ENCODE data around the gene FRMPD1.
A peak's percentile ranks its signal among the peaks of the same experiment; 100 is the strongest.

FRMPD1 gene

GRCh38 chr9:37769995-37770394 is 119.2 kb downstream of the FRMPD1 start:
- H3K27ac ChIP-seq: no peak overlapping the region
- no peak overlapping the region for H3K4me3 ChIP-seq
- TF ChIP-seq CTCF (IDR thresholded peaks at IDR 0.05): no peak
- no peak for DNase-seq (ENCODE audit: low spot score)

GRCh38 chr9:37775216-37775919 is 124.6 kb downstream of the FRMPD1 start:
- H3K4me3 ChIP-seq: no peak overlapping the region
- no peak for TF ChIP-seq CTCF (IDR thresholded peaks at IDR 0.05)
- DNase-seq (ENCODE audit: low spot score): no peak
- H3K27ac ChIP-seq: no peak overlapping the region

- Histone ChIP-seq H3K27ac (no peak overlapping the region), H3K4me3 (no peak overlapping the region)
- DNase-seq (ENCODE audit: low spot score): no peak
- TF ChIP-seq CTCF (IDR thresholded peaks at IDR 0.05): no peak
Measured at GRCh38 chr9:37776328-37776727, 125.6 kb downstream of the FRMPD1 start.

GRCh38 chr9:37778534-37778933 is 127.8 kb downstream of the FRMPD1 start:
- TF ChIP-seq CTCF (IDR thresholded peaks at IDR 0.05): no peak
- Histone ChIP-seq H3K27ac (no peak overlapping the region), H3K4me3 (no peak overlapping the region)
- DNase-seq (ENCODE audit: low spot score): no peak

- no peak for TF ChIP-seq CTCF (IDR thresholded peaks at IDR 0.05)
- H3K27ac ChIP-seq: peak overlapping the region; percentile 76 to 90
- H3K4me3 ChIP-seq: peak overlapping the region; percentile 99
- DNase-seq (ENCODE audit: low spot score): no peak
Measured at GRCh38 chr9:37784291-37784615, 133.5 kb downstream of the FRMPD1 start.

GRCh38 chr9:37784616-37785483 is 134.1 kb downstream of the FRMPD1 start, which contains the start of gene EXOSC3:
Gene EXOSC3, minus strand, starts transcription at chr9:37785064. Its CDS starts 20 bp downstream, at chr9:37785044.
- Histone ChIP-seq H3K4me3 (peak within 1 kb of the TSS; percentile 99), H3K27ac (peak within 1 kb of the TSS; percentile 76 to 90)
- peak; percentile 90 for DNase-seq (ENCODE audit: low spot score)
- TF ChIP-seq CTCF (IDR thresholded peaks at IDR 0.05): no peak

Data from coronary artery (tissue), 2 donors.